Natural killer cell (primary cell): ENCODE results near the gene CDH18. TPM values are rescaled to one million over a fixed set of nuclear protein-coding genes. Genes with fewer than 3 reads are reported as not detected.

ENCODE experiments used
- ATAC-seq, 3 donors: fragments of 150-1000 bp in 2 of 3; fragments of 200-7000 bp in 1 of 3; cut with Tn5 transposase; 1 replicate in 1 of 3; 2 replicates in 2 of 3; pipeline ENCODE4 v1.10.0; 2021; ENCODE audit warnings: mild to moderate bottlenecking in 2 of 3, moderate library complexity in 2 of 3
- DNase-seq, 2 donors: peaks; one replicate each; pipeline versions ENCODE4 v3.0.0 to v3.0.0-alpha.2; 2013 to 2021; ENCODE audit warnings: mixed read lengths in 1 of 2
- H3K27ac ChIP-seq: one replicate; pipeline ENCODE4 v1.5.1; 2013; ENCODE audit warnings: mild to moderate bottlenecking, low read length
- H3K27me3 ChIP-seq: one replicate; pipeline ENCODE4 v1.6.1; 2013; ENCODE audit warnings: low read length; ENCODE audit not compliant: control insufficient read depth, insufficient read depth
- H3K36me3 ChIP-seq: one replicate; pipeline ENCODE4 v1.6.1; 2013; ENCODE audit warnings: low read length; ENCODE audit not compliant: control insufficient read depth, insufficient read depth
- H3K4me1 ChIP-seq: one replicate; pipeline ENCODE4 v1.6.1; 2013; ENCODE audit warnings: low read length; ENCODE audit not compliant: control insufficient read depth, insufficient read depth
- H3K4me3 ChIP-seq: one replicate; pipeline ENCODE4 v1.5.1; 2013; ENCODE audit warnings: low read length
- H3K9me3 ChIP-seq: one replicate; pipeline ENCODE4 v1.6.1; 2013; ENCODE audit warnings: low read length; ENCODE audit not compliant: control insufficient read depth, insufficient read depth
- H3K27ac Mint-ChIP-seq, 2 donors: one replicate each; pipeline ENCODE4 v1.8.0; 2022; ENCODE audit warnings: mild to moderate bottlenecking in 2 of 2, mixed read lengths in 2 of 2, moderate library complexity in 1 of 2
- H3K27me3 Mint-ChIP-seq, 2 donors: one replicate each; pipeline ENCODE4 v1.8.0; 2022; ENCODE audit warnings: low read depth in 2 of 2, mixed read lengths in 2 of 2
- H3K36me3 Mint-ChIP-seq: one replicate; pipeline ENCODE4 v1.8.0; 2022; ENCODE audit warnings: mixed read lengths
- H3K4me1 Mint-ChIP-seq, 2 donors: one replicate each; pipeline ENCODE4 v1.8.0; 2022; ENCODE audit warnings: mixed read lengths in 2 of 2
- H3K4me3 Mint-ChIP-seq: one replicate; pipeline ENCODE4 v1.8.0; 2022; ENCODE audit warnings: mild to moderate bottlenecking, moderate library complexity, mixed read lengths
- H3K9me3 Mint-ChIP-seq, 2 donors: one replicate each; pipeline ENCODE4 v1.8.0; 2022; ENCODE audit warnings: mixed read lengths in 2 of 2
- WGBS: methylation state at CpG from one replicate; pipeline ENCODE4 v1.1.7; 2013; ENCODE audit warnings: missing lambda C conversion rate; ENCODE audit not compliant: insufficient coverage; 5-methylcytosine and 5-hydroxymethylcytosine counted together
- intact Hi-C: fragments of 100-400 bp; cut with micrococcal nuclease; formaldehyde crosslinking; loops from one replicate; pipeline ENCODE4 v1.14.2; 2022
- total RNA-seq, 4 donors: library from RNA; stranded (reverse); fragments of 120-200 nt in 1 of 4; gene quantifications; one replicate each; pipeline versions ENCODE4 v1.2.3 to v1.2.4, GENCODE V29; 2013 to 2022
- TF ChIP-seq, protein P1 (sequence below): fragments of 200-600 bp; IDR thresholded peaks from one replicate; pipeline ENCODE4 v1.8.0; 2022; ENCODE audit warnings: antibody characterized with exemption

The CDH18 gene
- total RNA-seq, 3 donors from 2014 or later (not counting 1 experiment from before 2014, with no cell fraction given) = not detected

DNA sequence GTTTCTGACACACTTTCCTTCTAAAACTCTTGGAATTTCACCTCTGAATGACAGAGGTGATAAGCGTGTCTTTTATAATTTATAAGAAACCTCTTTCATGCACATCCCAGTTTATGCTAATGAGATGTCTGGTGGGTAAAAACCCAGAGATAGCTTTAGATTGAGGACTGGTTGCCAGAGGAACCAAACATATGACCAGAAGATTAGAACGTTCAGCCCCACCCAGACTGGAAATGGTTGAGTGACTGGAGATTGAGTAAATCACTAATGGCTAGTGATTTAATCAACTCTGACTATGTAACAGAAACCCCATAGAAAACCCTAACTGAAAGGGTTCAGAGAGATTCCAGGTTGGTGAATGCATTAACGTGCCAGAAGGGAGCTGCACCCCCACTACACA lies 69.2 kb downstream of the CDH18 start:
- intact Hi-C loops = no loop called here
- TF ChIP-seq, protein P1, sequence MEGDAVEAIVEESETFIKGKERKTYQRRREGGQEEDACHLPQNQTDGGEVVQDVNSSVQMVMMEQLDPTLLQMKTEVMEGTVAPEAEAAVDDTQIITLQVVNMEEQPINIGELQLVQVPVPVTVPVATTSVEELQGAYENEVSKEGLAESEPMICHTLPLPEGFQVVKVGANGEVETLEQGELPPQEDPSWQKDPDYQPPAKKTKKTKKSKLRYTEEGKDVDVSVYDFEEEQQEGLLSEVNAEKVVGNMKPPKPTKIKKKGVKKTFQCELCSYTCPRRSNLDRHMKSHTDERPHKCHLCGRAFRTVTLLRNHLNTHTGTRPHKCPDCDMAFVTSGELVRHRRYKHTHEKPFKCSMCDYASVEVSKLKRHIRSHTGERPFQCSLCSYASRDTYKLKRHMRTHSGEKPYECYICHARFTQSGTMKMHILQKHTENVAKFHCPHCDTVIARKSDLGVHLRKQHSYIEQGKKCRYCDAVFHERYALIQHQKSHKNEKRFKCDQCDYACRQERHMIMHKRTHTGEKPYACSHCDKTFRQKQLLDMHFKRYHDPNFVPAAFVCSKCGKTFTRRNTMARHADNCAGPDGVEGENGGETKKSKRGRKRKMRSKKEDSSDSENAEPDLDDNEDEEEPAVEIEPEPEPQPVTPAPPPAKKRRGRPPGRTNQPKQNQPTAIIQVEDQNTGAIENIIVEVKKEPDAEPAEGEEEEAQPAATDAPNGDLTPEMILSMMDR = no peak
- Histone ChIP-seq H3K4me3 (no peak overlapping the region), H3K4me1 (no peaks in the 10 kb centered on the region), H3K9me3 (no peaks in the 10 kb centered on the region), H3K36me3 (no peaks in the 10 kb centered on the region), H3K27me3 (no peaks in the 10 kb centered on the region), H3K27ac (no peak overlapping the region)
- peaks cover 8% of the 10 kb centered on the region for H3K36me3 Mint-ChIP-seq
- 76% methylated on average over 2 of the region's 3 CpGs for WGBS
- H3K4me3 Mint-ChIP-seq = no peak overlapping the region
- no peaks in the 10 kb centered on the region for H3K27me3 Mint-ChIP-seq
- no peak for ATAC-seq
- no peak for DNase-seq
- no peaks in the 10 kb centered on the region for H3K4me1 Mint-ChIP-seq
- H3K9me3 Mint-ChIP-seq = peaks cover 10 to 11% of the 10 kb centered on the region in 2 donors
- no peak overlapping the region for H3K27ac Mint-ChIP-seq

DNA sequence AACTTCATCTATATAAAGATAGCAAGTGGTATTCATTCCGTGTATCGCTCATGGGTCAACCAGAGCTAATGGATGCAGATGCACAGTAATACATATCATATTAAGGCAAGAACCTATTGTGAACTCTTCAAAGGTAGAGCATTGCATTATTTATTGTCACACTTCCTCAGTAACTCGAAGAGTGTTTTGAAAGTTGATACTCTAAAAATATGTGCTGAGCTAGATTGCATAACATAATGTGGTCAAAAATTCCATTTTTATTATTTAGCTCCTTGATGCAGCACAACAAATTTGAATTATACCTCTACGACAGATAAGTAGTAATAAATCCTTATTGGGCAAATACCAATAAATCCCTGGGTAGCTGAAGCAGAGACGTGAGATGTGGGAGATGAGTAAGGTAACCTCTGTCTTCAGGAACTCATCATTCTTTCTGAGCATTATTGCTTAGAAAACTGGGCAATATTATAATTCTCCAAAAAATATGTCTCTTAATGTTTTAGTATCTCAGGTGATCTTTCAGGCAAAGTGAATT lies 70.3 kb downstream of the CDH18 start:
- Histone ChIP-seq H3K4me3 (no peak overlapping the region), H3K36me3 (no peaks in the 10 kb centered on the region), H3K27ac (no peak overlapping the region), H3K4me1 (no peaks in the 10 kb centered on the region), H3K27me3 (no peaks in the 10 kb centered on the region), H3K9me3 (no peaks in the 10 kb centered on the region)
- Mint-ChIP-seq H3K27me3 (no peaks in the 10 kb centered on the region), H3K4me1 (no peaks in the 10 kb centered on the region), H3K36me3 (peaks cover 8% of the 10 kb centered on the region), H3K4me3 (no peak overlapping the region), H3K9me3 (peaks cover 12 to 14% of the 10 kb centered on the region in 2 donors), H3K27ac (no peak overlapping the region)
- DNase-seq (no peak), ATAC-seq (no peak)
- TF ChIP-seq, protein P1 = no peak
- 100% methylated on average over 2 of the region's 5 CpGs for WGBS
- intact Hi-C loops = no loop called here

DNA sequence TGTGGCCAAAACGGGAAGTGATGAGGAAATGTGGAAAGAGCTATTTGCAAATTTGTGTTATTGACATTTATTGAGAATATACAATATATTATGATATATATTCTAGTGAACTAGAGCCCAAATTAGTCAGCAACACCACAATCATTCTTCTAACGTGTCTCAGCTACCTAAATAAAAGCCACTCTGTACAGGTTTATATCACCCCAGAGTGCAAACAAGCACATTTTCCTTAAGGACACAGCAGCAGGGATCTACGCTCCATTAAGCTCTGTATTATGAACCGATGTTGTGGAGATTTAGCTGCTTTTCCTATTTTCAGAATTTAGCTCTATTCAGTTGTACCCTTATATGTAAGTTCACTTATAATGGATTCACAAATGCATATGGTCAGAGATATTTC lies 77.9 kb downstream of the CDH18 start:
- 68% methylated on average over 3 of the region's 4 CpGs for WGBS

More for the DNA sequence above, 77.9 kb downstream of the CDH18 start:
- TF ChIP-seq, protein P1 = no peak
- peaks cover 6 to 20% of the 10 kb centered on the region in 2 donors for H3K9me3 Mint-ChIP-seq
- H3K27me3 ChIP-seq = no peaks in the 10 kb centered on the region
- intact Hi-C loops = no loop called here
- no peaks in the 10 kb centered on the region for H3K27me3 Mint-ChIP-seq
- no peaks in the 10 kb centered on the region for H3K9me3 ChIP-seq
- no peaks in the 10 kb centered on the region for H3K4me1 ChIP-seq
- H3K36me3 ChIP-seq = no peaks in the 10 kb centered on the region
- no peak for ATAC-seq
- DNase-seq = no peak
- H3K4me1 Mint-ChIP-seq = no peaks in the 10 kb centered on the region
- H3K27ac Mint-ChIP-seq = no peak overlapping the region
- H3K36me3 Mint-ChIP-seq = no peaks in the 10 kb centered on the region
- no peak overlapping the region for H3K4me3 ChIP-seq
- H3K4me3 Mint-ChIP-seq = no peak overlapping the region
- H3K27ac ChIP-seq = no peak overlapping the region
